GM21367 (cell line): ENCODE data around the gene KDM4C.

ENCODE experiments used
- ATAC-seq: cut with Tn5 transposase; IDR thresholded peaks from one replicate; pipeline ENCODE4 v1.9.1; 2021; ENCODE audit not compliant: unreplicated experiment

The KDM4C gene

DNA sequence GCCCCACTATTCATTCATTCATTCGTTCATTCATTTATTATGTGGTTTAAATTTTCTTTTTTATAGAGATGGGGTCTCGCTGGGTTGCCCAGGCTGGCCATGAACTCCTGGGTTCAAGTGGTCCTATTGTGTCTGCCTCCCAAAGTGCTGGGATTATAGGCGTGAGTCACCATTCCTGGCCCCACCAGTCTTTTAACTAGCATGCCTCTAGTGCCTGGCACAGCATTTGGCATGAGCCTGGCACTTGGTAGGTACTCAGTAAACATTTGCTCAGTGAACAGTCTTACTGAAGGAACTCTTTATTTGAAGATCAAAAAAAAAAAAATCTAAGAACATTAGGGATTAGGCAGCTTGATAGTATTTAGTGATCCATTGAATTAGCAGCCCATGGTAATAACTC is 98.1 kb downstream of the KDM4C start:
- no peak for ATAC-seq

DNA sequence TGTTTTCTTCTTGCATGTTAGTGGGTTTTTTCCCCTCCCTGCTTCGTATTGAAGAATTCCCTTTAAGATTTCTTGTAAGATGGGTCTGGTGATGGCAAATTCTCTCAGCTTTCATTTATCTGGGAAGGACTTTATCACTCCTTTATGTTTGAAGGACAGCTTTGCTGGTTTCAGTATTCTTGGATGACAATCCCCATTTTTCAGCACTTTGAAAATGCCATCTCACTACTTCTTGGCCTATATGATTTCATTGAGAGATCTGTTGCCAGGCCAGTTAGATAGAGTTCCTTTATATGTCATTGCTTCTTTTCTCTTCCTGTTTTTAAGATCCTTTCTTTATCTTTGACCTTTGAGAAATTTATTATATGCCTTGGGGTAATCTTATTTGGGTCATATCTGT is 106.3 kb downstream of the KDM4C start:
- ATAC-seq = no peak

DNA sequence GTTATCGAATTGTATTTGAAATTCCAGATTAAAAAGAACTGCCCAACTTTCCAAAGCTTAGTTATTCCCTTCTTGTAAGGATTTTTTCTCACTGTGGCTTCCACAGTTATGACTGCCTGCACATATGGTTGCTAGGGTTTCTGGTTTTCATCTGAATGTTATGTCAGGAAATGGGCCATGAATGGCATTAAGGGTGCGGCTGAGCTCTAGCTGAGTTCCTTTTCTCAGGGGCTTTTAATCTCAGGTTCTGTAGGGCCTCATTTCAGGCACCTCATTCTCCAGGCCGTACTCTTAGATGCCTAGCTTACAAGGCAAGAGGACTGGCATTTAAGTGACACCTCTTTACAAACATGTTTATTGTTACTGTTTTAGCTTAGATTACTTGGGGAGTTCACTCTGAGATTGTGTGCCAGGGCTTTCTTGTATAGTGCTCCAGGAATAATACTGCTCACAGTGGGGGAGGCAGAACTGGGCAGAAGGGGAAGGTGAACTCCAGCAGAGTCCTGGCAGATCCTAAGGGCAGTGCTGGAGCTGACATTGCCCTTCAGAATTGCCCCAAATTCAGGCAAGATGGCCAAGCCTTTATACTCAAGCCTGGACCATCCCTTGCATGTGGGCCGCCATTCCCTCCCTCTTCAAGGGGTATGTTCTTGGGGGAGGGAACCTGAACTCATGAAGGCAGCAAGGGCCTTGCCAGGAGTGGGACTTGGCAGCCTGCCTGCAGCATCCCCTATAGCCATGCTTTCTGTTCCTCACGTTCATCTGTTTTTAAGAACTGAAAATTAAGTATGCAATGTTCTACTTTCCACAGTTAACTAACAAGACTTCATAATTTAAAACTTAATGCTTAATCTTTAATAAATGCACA is 111.5 kb downstream of the KDM4C start:
- ATAC-seq = no peak

GRCh38 chr9:6870149-6870548 is 112.4 kb downstream of the KDM4C start:
- no peak for ATAC-seq

DNA sequence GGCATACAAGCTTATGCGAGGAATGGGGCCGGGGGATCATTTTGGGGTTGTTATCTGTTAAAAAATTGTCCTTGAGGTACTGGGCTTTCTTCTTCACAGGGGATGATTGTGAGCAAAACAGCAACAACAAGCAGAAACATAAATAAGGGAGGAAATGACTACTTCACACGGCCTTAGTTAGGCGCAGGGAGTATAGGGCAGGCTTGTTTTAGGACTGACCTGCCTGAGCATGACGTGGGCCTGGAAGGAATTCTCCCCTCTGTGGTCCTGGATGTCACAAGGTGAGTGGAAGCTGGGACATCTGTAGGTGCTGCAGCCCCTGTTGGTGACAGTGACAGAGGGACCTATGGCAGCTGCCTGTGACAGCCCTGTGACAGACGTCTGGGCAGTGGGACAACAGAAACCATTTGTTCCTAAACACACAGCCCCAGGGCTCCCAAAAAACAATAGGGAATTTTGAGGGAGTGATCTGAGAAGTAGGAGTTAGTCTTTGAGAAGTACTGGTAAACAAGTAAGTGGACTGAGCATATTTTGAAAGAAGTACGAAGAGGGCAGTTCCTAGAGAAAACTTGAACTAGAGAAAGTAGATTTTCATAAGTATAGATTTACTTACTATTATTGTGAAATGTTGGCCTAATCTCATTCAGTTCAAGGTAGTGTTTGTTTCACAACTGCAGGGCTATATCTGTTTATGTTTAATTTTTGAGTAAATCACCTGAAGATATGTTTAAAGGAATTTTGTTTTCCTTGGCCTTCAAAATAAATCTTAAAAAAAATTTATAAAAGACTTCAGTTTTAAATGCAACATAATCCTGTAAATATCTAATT is 113.1 kb downstream of the KDM4C start:
- no peak for ATAC-seq

GRCh38 chr9:6873857-6874256 is 116.1 kb downstream of the KDM4C start:
- ATAC-seq = no peak

- ATAC-seq = no peak
Measured at GRCh38 chr9:6876195-6876894, 118.6 kb downstream of the KDM4C start.

DNA sequence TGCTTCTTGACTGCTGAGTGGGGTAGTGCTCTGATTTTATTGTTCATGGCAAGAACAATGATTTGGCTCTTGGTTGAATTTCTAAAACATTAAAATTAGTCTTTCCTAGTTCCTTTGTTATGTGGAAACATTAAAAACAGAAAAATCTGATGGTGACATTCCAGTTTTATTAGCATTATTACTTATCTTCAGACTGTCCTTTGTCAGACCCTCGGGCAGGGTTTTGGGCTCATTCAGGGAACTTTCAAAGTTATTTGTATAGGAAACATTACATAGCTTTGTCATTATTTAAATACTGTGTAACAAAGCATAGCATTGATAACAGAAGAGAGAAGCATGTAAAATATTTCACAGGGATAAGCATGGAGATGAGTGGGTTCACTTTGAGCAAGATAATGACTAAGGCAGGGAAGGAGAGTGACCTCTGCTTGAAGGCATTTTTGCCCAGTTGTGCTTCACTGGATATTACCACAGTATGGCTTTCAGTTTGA is 119.9 kb downstream of the KDM4C start:
- ATAC-seq = no peak

- ATAC-seq = no peak
Measured at GRCh38 chr9:6880626-6881025, 122.9 kb downstream of the KDM4C start.

GRCh38 chr9:6884101-6884500 is 126.3 kb downstream of the KDM4C start:
- no peak for ATAC-seq

GRCh38 chr9:6884990-6885389 is 127.2 kb downstream of the KDM4C start:
- ATAC-seq = no peak

- no peak for ATAC-seq
Measured at GRCh38 chr9:6887051-6887450, 129.3 kb downstream of the KDM4C start.

DNA sequence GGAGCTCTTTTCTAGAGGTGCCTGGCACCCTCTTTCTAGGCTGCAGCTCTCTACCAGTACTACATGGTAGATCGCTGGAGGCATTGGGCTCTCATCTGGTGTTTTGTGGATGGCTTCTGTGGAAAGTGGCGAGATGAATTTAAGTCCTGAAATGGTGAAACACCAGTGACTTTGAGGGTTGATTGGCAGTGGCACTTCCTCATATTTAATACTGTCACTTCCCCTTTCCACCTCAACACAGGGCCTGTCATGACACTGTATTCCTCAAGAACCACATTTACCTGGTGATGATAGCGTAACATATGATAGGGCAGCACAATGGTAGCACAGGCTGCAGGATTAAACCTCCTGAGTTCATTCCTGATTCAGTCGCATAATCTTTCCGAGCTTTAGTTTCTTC is 132.1 kb downstream of the KDM4C start:
- ATAC-seq = no peak

GRCh38 chr9:6893350-6894131 is 135.8 kb downstream of the KDM4C start:
- ATAC-seq = no peak

GRCh38 chr9:6894135-6894534 is 136.4 kb downstream of the KDM4C start:
- peak; percentile 87 for ATAC-seq

DNA sequence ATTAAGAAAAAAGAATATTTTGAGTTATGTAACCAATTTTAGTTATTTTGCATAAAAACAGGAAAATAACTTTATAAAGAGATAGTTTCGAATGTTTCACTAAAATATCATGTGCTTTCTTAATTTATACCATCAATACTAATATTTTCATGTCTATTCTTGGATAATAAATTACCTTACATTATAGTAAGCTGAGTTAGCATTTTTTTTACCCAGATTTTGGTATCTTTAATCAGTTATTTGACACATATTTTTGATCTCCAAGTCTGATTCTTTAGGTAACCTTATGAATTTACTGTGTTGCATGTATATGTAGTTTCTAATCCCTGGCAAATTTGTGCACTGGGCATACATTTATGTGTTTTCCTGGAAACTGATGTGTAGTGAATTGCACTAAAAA is 138.0 kb downstream of the KDM4C start:
- no peak for ATAC-seq

DNA sequence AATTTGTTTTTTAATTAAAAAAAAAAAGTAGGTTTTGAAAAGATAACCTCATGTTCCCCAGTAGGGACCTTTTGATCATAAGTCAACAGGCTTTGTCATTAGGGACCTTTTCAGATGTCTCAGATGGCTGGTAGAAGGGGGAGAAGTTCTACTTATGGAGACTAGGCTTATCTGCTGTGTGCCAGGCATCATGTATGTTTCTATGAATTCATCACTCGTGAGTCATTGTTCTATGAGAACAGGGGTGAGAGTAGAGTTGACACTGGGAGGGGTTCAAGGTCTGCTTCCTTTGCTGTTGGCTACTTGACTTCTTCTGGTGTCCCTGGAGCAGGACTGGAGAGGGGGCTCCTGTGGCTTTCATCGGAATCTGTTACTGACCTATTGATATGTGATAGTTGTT is 138.8 kb downstream of the KDM4C start:
- no peak for ATAC-seq

DNA sequence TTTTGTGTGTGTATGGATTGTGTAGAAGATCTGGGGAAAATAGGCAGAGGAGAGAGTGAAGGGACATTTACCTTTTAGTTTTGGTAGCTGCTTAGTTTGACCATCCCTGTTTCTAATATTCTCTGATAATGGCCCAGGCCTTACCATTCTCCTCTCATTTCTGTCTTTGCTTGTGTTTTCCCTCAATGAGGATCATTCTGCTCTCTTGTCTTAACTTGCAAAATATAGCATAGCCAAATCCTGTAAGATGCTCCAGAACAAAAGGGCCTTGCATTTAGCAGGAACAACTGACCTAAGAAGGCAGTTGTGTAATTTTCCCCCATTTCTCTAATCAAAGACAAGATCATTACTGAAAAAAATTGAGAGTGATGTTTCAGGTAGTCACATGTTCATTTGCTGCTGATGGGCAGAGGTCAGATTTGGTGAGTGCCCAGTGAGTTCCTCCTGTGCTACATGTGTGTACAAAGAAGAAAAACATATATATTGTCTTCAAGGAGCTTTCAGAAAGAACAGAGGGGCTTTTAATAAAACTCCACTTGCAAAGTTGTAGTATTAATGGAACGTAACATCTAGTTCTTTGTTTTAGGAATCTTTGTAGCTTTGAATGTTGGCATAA is 139.5 kb downstream of the KDM4C start:
- no peak for ATAC-seq

- no peak for ATAC-seq
Measured at GRCh38 chr9:6897898-6898302, 140.1 kb downstream of the KDM4C start.

- ATAC-seq = no peak
Measured at GRCh38 chr9:6899274-6899673, 141.5 kb downstream of the KDM4C start.
